Measurements from ENCODE around the gene OR6C65. TPM values are rescaled to one million over a fixed set of nuclear protein-coding genes. Genes with fewer than 3 reads are reported as not detected.

Gene OR6C65
- polyA plus RNA-seq, 1 donor: not detected

DNA sequence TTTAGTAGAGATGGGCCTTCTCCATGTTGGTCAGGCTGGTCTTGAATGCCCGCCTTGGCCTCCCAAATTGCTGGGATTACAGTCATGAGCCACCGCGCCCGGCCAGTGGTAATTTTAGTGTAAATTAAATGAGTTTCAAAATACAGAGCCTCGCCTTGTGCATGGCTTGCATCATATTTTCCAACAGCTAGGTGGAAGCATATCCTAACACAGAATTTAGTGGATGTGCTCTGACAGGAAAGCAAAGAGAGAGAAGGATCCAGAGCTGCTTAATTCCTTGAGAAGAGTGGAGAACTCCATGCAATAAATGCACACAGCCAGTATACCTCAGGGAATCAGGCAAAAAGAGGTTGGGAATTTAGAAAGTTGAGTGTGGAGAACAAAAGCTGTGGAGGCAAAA lies 46.0 kb downstream of the OR6C65 start:
- DNase-seq (ENCODE audit: low read depth): no peak

DNA sequence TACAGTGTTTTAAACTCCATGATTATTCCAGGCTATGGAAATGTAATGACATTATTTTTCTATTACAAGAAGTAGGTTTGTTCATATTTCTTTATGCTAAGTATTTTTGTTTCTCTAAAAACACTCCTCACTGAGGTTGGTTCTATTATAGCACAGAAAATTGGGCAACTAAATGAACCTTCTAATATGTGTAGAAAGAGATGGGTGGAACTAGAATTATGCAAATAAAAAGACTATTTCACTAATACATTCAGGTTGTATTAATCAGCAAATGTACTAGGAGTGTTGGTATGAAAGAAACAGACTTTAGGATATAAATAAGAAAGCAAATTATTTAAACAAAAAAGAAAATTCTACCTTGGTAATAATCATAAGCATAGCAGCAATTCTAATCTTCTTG lies 48.5 kb downstream of the OR6C65 start:
- DNase-seq (ENCODE audit: low read depth): no peak

Other genes with a start within 250 kb of the OR6C65 start
- gene OR10A7, start 179.5 kb upstream of the OR6C65 start, polyA plus RNA-seq (ENCODE audit: insufficient read length): not detected
- not detected for gene OR6C74, start 155.9 kb upstream of the OR6C65 start, polyA plus RNA-seq (ENCODE audit: insufficient read length)
- 0.09 TPM for gene OR6C6, start 104.0 kb upstream of the OR6C65 start, polyA plus RNA-seq (ENCODE audit: insufficient read length)
- gene OR6C1, start 86.2 kb upstream of the OR6C65 start, polyA plus RNA-seq (ENCODE audit: insufficient read length): not detected
- gene OR6C3, start 69.8 kb upstream of the OR6C65 start, polyA plus RNA-seq (ENCODE audit: insufficient read length): not detected
- not detected for gene OR6C75, start 37.6 kb upstream of the OR6C65 start, polyA plus RNA-seq (ENCODE audit: insufficient read length)
- gene OR6C76, start 25.7 kb downstream of the OR6C65 start, polyA plus RNA-seq (ENCODE audit: insufficient read length): not detected
- not detected for gene OR6C2, start 43.5 kb downstream of the OR6C65 start, polyA plus RNA-seq (ENCODE audit: insufficient read length)
- gene OR6C70, start 69.6 kb downstream of the OR6C65 start, polyA plus RNA-seq (ENCODE audit: insufficient read length): not detected
- gene OR6C68, start 91.8 kb downstream of the OR6C65 start, polyA plus RNA-seq (ENCODE audit: insufficient read length): not detected
- gene OR6C4, start 149.1 kb downstream of the OR6C65 start, polyA plus RNA-seq (ENCODE audit: insufficient read length): not detected
- gene OR2AP1, start 171.9 kb downstream of the OR6C65 start, polyA plus RNA-seq (ENCODE audit: insufficient read length): not detected
- not detected for gene OR10P1, start 236.4 kb downstream of the OR6C65 start, polyA plus RNA-seq (ENCODE audit: insufficient read length)